GM21381 (cell line): Measurements from ENCODE around the gene EML1.
A peak's percentile ranks its signal among the peaks of the same experiment; 100 is the strongest.

ENCODE experiments used
- ATAC-seq: cut with Tn5 transposase; IDR thresholded peaks from one replicate; pipeline ENCODE4 v1.9.1; 2021; ENCODE audit warnings: mild to moderate bottlenecking, moderate library complexity; ENCODE audit not compliant: unreplicated experiment

EML1 gene

GRCh38 chr14:99793213-99794150 is at the start of gene EML1:
EML1 (plus strand) TSS chr14:99793413; CDS start chr14:99793477, 64 bp downstream.
- ATAC-seq, result peak; percentile 95

- ATAC-seq, result no peak
Observed at GRCh38 chr14:99744199-99744872, 48.9 kb upstream of the EML1 start.

GRCh38 chr14:99744873-99745224 is 48.4 kb upstream of the EML1 start:
- no peak for ATAC-seq

GRCh38 chr14:99745307-99745951 is 47.8 kb upstream of the EML1 start:
- ATAC-seq, result no peak

GRCh38 chr14:99747167-99747566 is 46.0 kb upstream of the EML1 start:
- ATAC-seq, result no peak

- ATAC-seq, result no peak
Observed at GRCh38 chr14:99747582-99748330, 45.5 kb upstream of the EML1 start.

GRCh38 chr14:99748529-99748928 is 44.7 kb upstream of the EML1 start:
- ATAC-seq, result no peak

- ATAC-seq, result no peak
Observed at GRCh38 chr14:99749142-99749541, 44.1 kb upstream of the EML1 start.

GRCh38 chr14:99749763-99750715 is 43.2 kb upstream of the EML1 start:
- no peak for ATAC-seq

- no peak for ATAC-seq
Observed at GRCh38 chr14:99750746-99751450, 42.3 kb upstream of the EML1 start.

- no peak for ATAC-seq
Observed at GRCh38 chr14:99751539-99752485, 41.4 kb upstream of the EML1 start.

GRCh38 chr14:99752486-99753121 is 40.6 kb upstream of the EML1 start:
- no peak for ATAC-seq

- ATAC-seq, result no peak
Observed at GRCh38 chr14:99753225-99754140, 39.7 kb upstream of the EML1 start.

GRCh38 chr14:99754141-99755067 is 38.8 kb upstream of the EML1 start:
- no peak for ATAC-seq

GRCh38 chr14:99755068-99755405 is 38.2 kb upstream of the EML1 start:
- ATAC-seq, result no peak
